WTC11 (cell line): Measurements from ENCODE around the gene HDHD2. TPM values are rescaled to one million over a fixed set of nuclear protein-coding genes. Genes with fewer than 3 reads are reported as not detected.
A peak's percentile ranks its signal among the peaks of the same experiment; 100 is the strongest.

ENCODE experiments used
- ATAC-seq: fragments of 200-7000 bp; cut with Tn5 transposase; 2 replicates; pipeline ENCODE4 v1.10.0; 2021; ENCODE audit warnings: mild to moderate bottlenecking, moderate library complexity
- Bru-seq: library from RNA; stranded (reverse); fragments of 400-500 nt; gene quantifications from one replicate; lab custom pipeline; 2021; lab: Mats Ljungman, UMichigan
- CTCF ChIA-PET: fragments of 300-600 bp; sonication (Branson Sonifier 250); formaldehyde crosslinking; loops from one replicate; lab custom pipeline; 2021; ENCODE audit warnings: antibody characterized with exemption; lab: Charles Lee
- POLR2A ChIA-PET: fragments of 350-600 bp; sonication (Branson Sonifier 250); formaldehyde crosslinking; loops from one replicate; lab custom pipeline; 2021; ENCODE audit warnings: antibody characterized with exemption; lab: Charles Lee
- DNase-seq: peaks from one replicate; pipeline ENCODE4 v3.0.0; 2021; ENCODE audit warnings: low spot score
- H3K27ac Mint-ChIP-seq: 2 replicates; pipeline ENCODE4 v1.8.0; 2021; ENCODE audit warnings: mixed read lengths
- H3K27me3 Mint-ChIP-seq: 2 replicates; pipeline ENCODE4 v1.8.0; 2021; ENCODE audit warnings: low read depth, mild to moderate bottlenecking, moderate library complexity, mixed read lengths
- H3K36me3 Mint-ChIP-seq: 2 replicates; pipeline ENCODE4 v1.8.0; 2021; ENCODE audit warnings: mixed read lengths
- H3K4me1 Mint-ChIP-seq: 2 replicates; pipeline ENCODE4 v1.8.0; 2022; ENCODE audit warnings: mixed read lengths
- H3K4me3 Mint-ChIP-seq: 2 replicates; pipeline ENCODE4 v1.8.0; 2021; ENCODE audit warnings: mild to moderate bottlenecking, moderate library complexity, mixed read lengths
- H3K9me3 Mint-ChIP-seq: 2 replicates; pipeline ENCODE4 v1.8.0; 2021; ENCODE audit warnings: mixed read lengths
- ATF1 ChIP-seq: sonication (generic); formaldehyde crosslinking; IDR thresholded peaks from 2 replicates; pipeline ENCODE4 v1.8.1; 2023; ENCODE audit warnings: mild to moderate bottlenecking, moderate library complexity, missing genetic modification reagents
- CBFB ChIP-seq: sonication (generic); formaldehyde crosslinking; IDR thresholded peaks from 2 replicates; pipeline ENCODE4 v1.8.1; 2022; ENCODE audit warnings: mild to moderate bottlenecking, low read depth, missing genetic modification reagents
- GABPB1 ChIP-seq: sonication (generic); formaldehyde crosslinking; IDR thresholded peaks from 2 replicates; pipeline ENCODE4 v1.8.1; 2023; ENCODE audit warnings: mild to moderate bottlenecking, missing genetic modification reagents
- GTF2I ChIP-seq: fragments of 250-450 bp; sonication (Bioruptor Pico); conservative IDR thresholded peaks from 2 replicates; pipeline ENCODE4 v1.4.0; 2021; ENCODE audit warnings: mild to moderate bottlenecking
- HMGA2 ChIP-seq: fragments of 250-450 bp; sonication (Bioruptor Pico); IDR thresholded peaks from 2 replicates; pipeline ENCODE4 v1.4.0; 2021; ENCODE audit warnings: mild to moderate bottlenecking, moderate library complexity
- JAZF1 ChIP-seq: fragments of 250-450 bp; sonication (Bioruptor Pico); IDR thresholded peaks from 2 replicates; pipeline ENCODE4 v1.9.0; 2021; ENCODE audit warnings: moderate library complexity, mild to moderate bottlenecking, inconsistent platforms
- KAT7 ChIP-seq: sonication (generic); formaldehyde crosslinking; IDR thresholded peaks from 2 replicates; pipeline ENCODE4 v1.8.1; 2023; ENCODE audit warnings: missing genetic modification reagents, mild to moderate bottlenecking, borderline replicate concordance
- NFYB ChIP-seq: sonication (generic); formaldehyde crosslinking; conservative IDR thresholded peaks from 2 replicates; pipeline ENCODE4 v1.8.0; 2022; ENCODE audit warnings: low read depth, missing genetic modification reagents
- TP53 ChIP-seq: sonication (generic); formaldehyde crosslinking; IDR thresholded peaks from 2 replicates; pipeline ENCODE4 v1.8.1; 2023; ENCODE audit warnings: mild to moderate bottlenecking, missing genetic modification reagents
- ZNF121 ChIP-seq: sonication (generic); formaldehyde crosslinking; IDR thresholded peaks from 2 replicates; pipeline ENCODE4 v1.8.0; 2023; ENCODE audit warnings: missing genetic modification reagents
- ZNF232 ChIP-seq: sonication (generic); formaldehyde crosslinking; IDR thresholded peaks from 2 replicates; pipeline ENCODE4 v1.8.0; 2022; ENCODE audit warnings: mild to moderate bottlenecking, missing genetic modification reagents
- ZNF416 ChIP-seq: fragments of 250-450 bp; sonication (Bioruptor Pico); IDR thresholded peaks from 2 replicates; pipeline ENCODE4 v1.9.0; 2021; ENCODE audit warnings: mild to moderate bottlenecking, inconsistent platforms
- ZNF671 ChIP-seq: fragments of 250-450 bp; sonication (Bioruptor Pico); IDR thresholded peaks from 2 replicates; pipeline ENCODE4 v1.8.0; 2021; ENCODE audit warnings: mild to moderate bottlenecking
- long read RNA-seq, 3 experiments: library from RNA in 1 of 3; library from capped mRNA in 1 of 3; library from polyadenylated mRNA in 1 of 3; unstranded in 2 of 3; stranded (forward) in 1 of 3; transcript quantifications; one replicate each; pipeline ENCODE4 v2.0.0, GENCODE V29; 2021
- total RNA-seq: library from RNA; stranded (reverse); gene quantifications from 3 replicates; pipeline ENCODE4 v1.2.3, GENCODE V29; 2021
- TF ChIP-seq, protein P1 (sequence below): sonication (generic); formaldehyde crosslinking; IDR thresholded peaks from 2 replicates; pipeline ENCODE4 v1.8.1; 2023; ENCODE audit warnings: mild to moderate bottlenecking, missing genetic modification reagents
- TF ChIP-seq, protein P2 (sequence below): sonication (generic); formaldehyde crosslinking; conservative IDR thresholded peaks from 2 replicates; pipeline ENCODE4 v1.8.1; 2022; ENCODE audit warnings: mild to moderate bottlenecking, missing genetic modification reagents
- TF ChIP-seq, protein P3 (sequence below): fragments of 250-450 bp; sonication (Bioruptor Pico); conservative IDR thresholded peaks from 2 replicates; pipeline ENCODE4 v1.9.0; 2021; ENCODE audit warnings: mild to moderate bottlenecking
- TF ChIP-seq, protein P4 (sequence below): sonication (generic); formaldehyde crosslinking; IDR thresholded peaks from 2 replicates; pipeline ENCODE4 v1.8.0; 2022; ENCODE audit warnings: mild to moderate bottlenecking, missing genetic modification reagents
- TF ChIP-seq, protein P5 (sequence below): sonication (generic); formaldehyde crosslinking; IDR thresholded peaks from 2 replicates; pipeline ENCODE4 v1.8.1; 2023; ENCODE audit warnings: mild to moderate bottlenecking, moderate library complexity, missing genetic modification reagents
- TF ChIP-seq, protein P6 (sequence below): sonication (generic); formaldehyde crosslinking; IDR thresholded peaks from 2 replicates; pipeline ENCODE4 v1.8.0; 2022; ENCODE audit warnings: mild to moderate bottlenecking, missing genetic modification reagents
- TF ChIP-seq, protein P7 (sequence below): sonication (generic); formaldehyde crosslinking; IDR thresholded peaks from 2 replicates; pipeline ENCODE4 v1.8.1; 2022; ENCODE audit warnings: low read depth, mild to moderate bottlenecking, moderate library complexity, missing genetic modification reagents, borderline replicate concordance
- TF ChIP-seq, protein P8 (sequence below): sonication (generic); formaldehyde crosslinking; IDR thresholded peaks from 2 replicates; pipeline ENCODE4 v1.8.0; 2023; ENCODE audit warnings: mild to moderate bottlenecking, missing genetic modification reagents

HDHD2 gene, protein sequence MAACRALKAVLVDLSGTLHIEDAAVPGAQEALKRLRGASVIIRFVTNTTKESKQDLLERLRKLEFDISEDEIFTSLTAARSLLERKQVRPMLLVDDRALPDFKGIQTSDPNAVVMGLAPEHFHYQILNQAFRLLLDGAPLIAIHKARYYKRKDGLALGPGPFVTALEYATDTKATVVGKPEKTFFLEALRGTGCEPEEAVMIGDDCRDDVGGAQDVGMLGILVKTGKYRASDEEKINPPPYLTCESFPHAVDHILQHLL
- total RNA-seq (42.1 to 57.6 TPM (median 49.6 TPM) in 3 replicates), Bru-seq, nascent RNA (percentile 79 among the genes with signal in this experiment)
- long read RNA-seq, experiment 1, transcript HDHD2-205 (7 exons, 2,224 nt), result minor isoform, 17 of 268 reads
- long read RNA-seq, experiment 1, transcript HDHD2-201 (7 exons, 2,212 nt), result major isoform, 176 of 268 reads
- long read RNA-seq, experiment 1, partial matches to known transcripts, result 10 of 268 reads
- long read RNA-seq, experiment 1, other reads (novel, unspliced or antisense), result 61 of 268 reads
- long read RNA-seq, experiment 2, transcript HDHD2-201 (7 exons, 2,212 nt), result major isoform, 39 of 80 reads
- long read RNA-seq, experiment 2, transcript HDHD2-206 (1 exons, 3,229 nt), result minor isoform, 15 of 80 reads
- long read RNA-seq, experiment 2, partial matches to known transcripts, result 8 of 80 reads
- long read RNA-seq, experiment 2, other reads (novel, unspliced or antisense), result 18 of 80 reads
- long read RNA-seq, experiment 3, transcript HDHD2-201 (7 exons, 2,212 nt), result major isoform, 78 of 151 reads
- long read RNA-seq, experiment 3, transcript HDHD2-206 (1 exons, 3,229 nt), result minor isoform, 34 of 151 reads
- long read RNA-seq, experiment 3, transcript HDHD2-205 (7 exons, 2,224 nt), result minor isoform, 14 of 151 reads
- long read RNA-seq, experiment 3, partial matches to known transcripts, result 4 of 151 reads
- long read RNA-seq, experiment 3, other reads (novel, unspliced or antisense), result 20 of 151 reads

DNA sequence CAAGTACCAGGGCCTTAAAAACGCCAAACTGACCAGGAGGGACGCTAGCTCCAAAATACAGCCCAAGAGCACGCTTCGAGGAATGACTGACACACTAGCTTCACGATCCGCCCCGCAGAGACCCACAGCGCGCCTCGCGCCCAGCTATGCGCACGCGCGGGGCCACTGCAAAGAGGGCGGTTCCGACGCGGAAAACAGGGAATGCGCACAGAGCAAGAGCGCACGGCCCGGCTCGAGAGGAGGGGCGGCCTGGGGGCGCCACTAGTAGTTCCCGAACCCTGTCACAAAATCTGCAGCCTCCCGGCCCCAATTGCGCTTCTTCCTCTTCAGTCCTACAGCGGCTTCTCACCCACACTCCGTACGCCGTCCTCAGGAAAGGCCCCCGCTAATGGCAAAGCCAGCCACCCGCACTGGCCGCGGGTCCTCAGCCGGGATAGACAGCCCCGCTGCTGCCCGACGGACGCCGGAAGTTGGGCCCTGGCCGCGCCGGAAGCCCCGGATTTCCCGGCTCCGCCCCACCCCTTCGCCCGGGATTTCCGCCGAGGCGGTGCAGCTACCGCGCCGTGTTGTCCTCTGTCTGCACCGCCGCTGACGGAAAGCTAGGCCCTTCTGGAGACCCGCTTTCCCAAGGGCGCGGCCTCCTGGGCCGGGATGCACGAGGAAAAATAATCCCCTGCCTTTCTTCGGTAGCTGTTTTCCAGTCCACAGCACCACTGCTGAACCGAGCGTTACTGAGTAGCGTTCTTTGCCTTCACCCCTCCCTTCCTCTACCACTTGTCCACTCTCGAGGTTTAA is at the start of gene HDHD2:
Gene HDHD2 (minus strand): TSS at position 472 of the 795 bp plus-strand sequence. CDS start 14,061 bp downstream, outside the sequence.
- peak; percentile 87 for DNase-seq
- peaks cover 5% of the 10 kb centered on the region; the same call in 1 of the 2 replicates for H3K36me3 Mint-ChIP-seq
- peak within 1 kb of the TSS; percentile 85 for H3K4me3 Mint-ChIP-seq
- POLR2A ChIA-PET, result interaction anchor here (0.6 to 1.2 kb wide), 4 partner anchors 9 to 951 kb away, joined by 3 to 5 read pairs (median 3); no protein-coding TSS in a partner anchor
- no peaks in the 10 kb centered on the region for H3K9me3 Mint-ChIP-seq
- peak within 1 kb of the TSS; percentile 92 for H3K27ac Mint-ChIP-seq
- CTCF ChIA-PET, result interaction anchor here (1.0 to 2.8 kb wide), 5 partner anchors 28 to 111 kb away, joined by 3 to 13 read pairs (median 6); no protein-coding TSS in a partner anchor
- peak; percentile 88 for ATAC-seq
- H3K4me1 Mint-ChIP-seq, result peaks cover 22% of the 10 kb centered on the region
- no peaks in the 10 kb centered on the region for H3K27me3 Mint-ChIP-seq
- TF ChIP-seq, protein P1, sequence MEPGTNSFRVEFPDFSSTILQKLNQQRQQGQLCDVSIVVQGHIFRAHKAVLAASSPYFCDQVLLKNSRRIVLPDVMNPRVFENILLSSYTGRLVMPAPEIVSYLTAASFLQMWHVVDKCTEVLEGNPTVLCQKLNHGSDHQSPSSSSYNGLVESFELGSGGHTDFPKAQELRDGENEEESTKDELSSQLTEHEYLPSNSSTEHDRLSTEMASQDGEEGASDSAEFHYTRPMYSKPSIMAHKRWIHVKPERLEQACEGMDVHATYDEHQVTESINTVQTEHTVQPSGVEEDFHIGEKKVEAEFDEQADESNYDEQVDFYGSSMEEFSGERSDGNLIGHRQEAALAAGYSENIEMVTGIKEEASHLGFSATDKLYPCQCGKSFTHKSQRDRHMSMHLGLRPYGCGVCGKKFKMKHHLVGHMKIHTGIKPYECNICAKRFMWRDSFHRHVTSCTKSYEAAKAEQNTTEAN (CRISPR knock-in tag), result no peak
- TF ChIP-seq GTF2I (no peak), ZNF671 (no peak), ZNF416 (CRISPR knock-in tag) (no peak), GABPB1 (CRISPR knock-in tag) (peak; percentile 60), ZNF121 (CRISPR knock-in tag) (no peak), CBFB (CRISPR knock-in tag) (no peak), JAZF1 (CRISPR knock-in tag) (no peak), KAT7 (peak; percentile 51; the same call in 1 of the 2 replicates), ATF1 (CRISPR knock-in tag) (no peak), TP53 (no peak; the same call in 1 of the 2 replicates), NFYB (CRISPR knock-in tag) (no peak), HMGA2 (CRISPR knock-in tag) (no peak), ZNF232 (peak; percentile 96)
- TF ChIP-seq, protein P2, sequence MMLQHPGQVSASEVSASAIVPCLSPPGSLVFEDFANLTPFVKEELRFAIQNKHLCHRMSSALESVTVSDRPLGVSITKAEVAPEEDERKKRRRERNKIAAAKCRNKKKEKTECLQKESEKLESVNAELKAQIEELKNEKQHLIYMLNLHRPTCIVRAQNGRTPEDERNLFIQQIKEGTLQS (CRISPR knock-in tag), result no peak
- TF ChIP-seq, protein P3, sequence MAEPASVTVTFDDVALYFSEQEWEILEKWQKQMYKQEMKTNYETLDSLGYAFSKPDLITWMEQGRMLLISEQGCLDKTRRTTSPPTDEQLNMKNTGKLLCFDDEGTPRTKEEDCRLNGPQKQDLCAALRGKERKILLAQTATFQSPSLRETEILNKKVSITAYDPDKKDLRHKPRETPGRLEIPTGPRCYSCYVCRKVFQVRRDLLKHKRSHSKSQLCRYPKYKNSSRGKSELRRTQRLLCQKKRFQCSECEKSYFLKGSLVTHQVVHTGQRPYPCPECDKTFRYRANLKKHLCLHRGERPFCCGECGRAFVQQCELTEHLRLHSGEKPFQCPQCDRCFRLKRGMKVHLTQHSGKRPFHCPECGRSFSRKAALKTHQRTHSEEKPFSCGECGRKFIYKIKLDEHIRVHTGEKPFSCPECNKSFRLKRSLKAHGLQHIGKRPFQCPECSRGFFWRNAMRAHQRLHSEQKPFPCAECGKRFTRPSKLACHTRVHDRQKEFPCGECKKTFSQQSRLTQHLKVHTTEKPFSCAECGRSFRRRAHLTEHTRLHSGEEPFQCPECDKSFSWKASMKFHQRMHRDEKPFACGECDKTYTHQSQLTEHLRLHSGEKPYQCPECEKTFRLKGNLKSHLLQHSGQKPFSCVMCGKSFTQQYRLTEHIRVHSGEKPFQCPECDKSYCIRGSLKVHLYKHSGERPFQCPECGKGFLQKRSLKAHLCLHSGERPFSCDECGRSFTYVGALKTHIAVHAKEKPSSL, result no peak
- TF ChIP-seq, protein P4, sequence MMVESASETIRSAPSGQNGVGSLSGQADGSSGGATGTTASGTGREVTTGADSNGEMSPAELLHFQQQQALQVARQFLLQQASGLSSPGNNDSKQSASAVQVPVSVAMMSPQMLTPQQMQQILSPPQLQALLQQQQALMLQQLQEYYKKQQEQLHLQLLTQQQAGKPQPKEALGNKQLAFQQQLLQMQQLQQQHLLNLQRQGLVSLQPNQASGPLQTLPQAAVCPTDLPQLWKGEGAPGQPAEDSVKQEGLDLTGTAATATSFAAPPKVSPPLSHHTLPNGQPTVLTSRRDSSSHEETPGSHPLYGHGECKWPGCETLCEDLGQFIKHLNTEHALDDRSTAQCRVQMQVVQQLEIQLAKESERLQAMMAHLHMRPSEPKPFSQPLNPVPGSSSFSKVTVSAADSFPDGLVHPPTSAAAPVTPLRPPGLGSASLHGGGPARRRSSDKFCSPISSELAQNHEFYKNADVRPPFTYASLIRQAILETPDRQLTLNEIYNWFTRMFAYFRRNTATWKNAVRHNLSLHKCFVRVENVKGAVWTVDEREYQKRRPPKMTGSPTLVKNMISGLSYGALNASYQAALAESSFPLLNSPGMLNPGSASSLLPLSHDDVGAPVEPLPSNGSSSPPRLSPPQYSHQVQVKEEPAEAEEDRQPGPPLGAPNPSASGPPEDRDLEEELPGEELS (CRISPR knock-in tag), result peak; percentile 64; the same call in 1 of the 2 replicates
- TF ChIP-seq, protein P5, sequence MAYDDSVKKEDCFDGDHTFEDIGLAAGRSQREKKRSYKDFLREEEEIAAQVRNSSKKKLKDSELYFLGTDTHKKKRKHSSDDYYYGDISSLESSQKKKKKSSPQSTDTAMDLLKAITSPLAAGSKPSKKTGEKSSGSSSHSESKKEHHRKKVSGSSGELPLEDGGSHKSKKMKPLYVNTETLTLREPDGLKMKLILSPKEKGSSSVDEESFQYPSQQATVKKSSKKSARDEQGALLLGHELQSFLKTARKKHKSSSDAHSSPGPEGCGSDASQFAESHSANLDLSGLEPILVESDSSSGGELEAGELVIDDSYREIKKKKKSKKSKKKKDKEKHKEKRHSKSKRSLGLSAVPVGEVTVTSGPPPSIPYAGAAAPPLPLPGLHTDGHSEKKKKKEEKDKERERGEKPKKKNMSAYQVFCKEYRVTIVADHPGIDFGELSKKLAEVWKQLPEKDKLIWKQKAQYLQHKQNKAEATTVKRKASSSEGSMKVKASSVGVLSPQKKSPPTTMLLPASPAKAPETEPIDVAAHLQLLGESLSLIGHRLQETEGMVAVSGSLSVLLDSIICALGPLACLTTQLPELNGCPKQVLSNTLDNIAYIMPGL (CRISPR knock-in tag), result peak; percentile 94; the same call in 1 of the 2 replicates
- TF ChIP-seq, protein P6, sequence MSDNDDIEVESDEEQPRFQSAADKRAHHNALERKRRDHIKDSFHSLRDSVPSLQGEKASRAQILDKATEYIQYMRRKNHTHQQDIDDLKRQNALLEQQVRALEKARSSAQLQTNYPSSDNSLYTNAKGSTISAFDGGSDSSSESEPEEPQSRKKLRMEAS (CRISPR knock-in tag), result peak; percentile 82
- TF ChIP-seq, protein P7, sequence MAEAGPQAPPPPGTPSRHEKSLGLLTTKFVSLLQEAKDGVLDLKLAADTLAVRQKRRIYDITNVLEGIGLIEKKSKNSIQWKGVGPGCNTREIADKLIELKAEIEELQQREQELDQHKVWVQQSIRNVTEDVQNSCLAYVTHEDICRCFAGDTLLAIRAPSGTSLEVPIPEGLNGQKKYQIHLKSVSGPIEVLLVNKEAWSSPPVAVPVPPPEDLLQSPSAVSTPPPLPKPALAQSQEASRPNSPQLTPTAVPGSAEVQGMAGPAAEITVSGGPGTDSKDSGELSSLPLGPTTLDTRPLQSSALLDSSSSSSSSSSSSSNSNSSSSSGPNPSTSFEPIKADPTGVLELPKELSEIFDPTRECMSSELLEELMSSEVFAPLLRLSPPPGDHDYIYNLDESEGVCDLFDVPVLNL (CRISPR knock-in tag), result no peak
- TF ChIP-seq, protein P8, sequence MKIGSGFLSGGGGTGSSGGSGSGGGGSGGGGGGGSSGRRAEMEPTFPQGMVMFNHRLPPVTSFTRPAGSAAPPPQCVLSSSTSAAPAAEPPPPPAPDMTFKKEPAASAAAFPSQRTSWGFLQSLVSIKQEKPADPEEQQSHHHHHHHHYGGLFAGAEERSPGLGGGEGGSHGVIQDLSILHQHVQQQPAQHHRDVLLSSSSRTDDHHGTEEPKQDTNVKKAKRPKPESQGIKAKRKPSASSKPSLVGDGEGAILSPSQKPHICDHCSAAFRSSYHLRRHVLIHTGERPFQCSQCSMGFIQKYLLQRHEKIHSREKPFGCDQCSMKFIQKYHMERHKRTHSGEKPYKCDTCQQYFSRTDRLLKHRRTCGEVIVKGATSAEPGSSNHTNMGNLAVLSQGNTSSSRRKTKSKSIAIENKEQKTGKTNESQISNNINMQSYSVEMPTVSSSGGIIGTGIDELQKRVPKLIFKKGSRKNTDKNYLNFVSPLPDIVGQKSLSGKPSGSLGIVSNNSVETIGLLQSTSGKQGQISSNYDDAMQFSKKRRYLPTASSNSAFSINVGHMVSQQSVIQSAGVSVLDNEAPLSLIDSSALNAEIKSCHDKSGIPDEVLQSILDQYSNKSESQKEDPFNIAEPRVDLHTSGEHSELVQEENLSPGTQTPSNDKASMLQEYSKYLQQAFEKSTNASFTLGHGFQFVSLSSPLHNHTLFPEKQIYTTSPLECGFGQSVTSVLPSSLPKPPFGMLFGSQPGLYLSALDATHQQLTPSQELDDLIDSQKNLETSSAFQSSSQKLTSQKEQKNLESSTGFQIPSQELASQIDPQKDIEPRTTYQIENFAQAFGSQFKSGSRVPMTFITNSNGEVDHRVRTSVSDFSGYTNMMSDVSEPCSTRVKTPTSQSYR (CRISPR knock-in tag), result no peak
